SKM-1 treated with dmso at 0.1 percent for 144 hours (cell line): ENCODE measurements around the gene PLEKHG4.

Experiments
- DNase-seq: peaks from one replicate; lab custom pipeline; 2025; ENCODE audit not compliant: unreplicated experiment; lab: John Stamatoyannopoulos, UW

PLEKHG4 gene

GRCh38 chr16:67244387-67245185 is 34.7 kb upstream of the PLEKHG4 start:
- DNase-seq: peak; percentile 92

GRCh38 chr16:67245186-67245585 is 34.1 kb upstream of the PLEKHG4 start:
- no peak for DNase-seq

DNA sequence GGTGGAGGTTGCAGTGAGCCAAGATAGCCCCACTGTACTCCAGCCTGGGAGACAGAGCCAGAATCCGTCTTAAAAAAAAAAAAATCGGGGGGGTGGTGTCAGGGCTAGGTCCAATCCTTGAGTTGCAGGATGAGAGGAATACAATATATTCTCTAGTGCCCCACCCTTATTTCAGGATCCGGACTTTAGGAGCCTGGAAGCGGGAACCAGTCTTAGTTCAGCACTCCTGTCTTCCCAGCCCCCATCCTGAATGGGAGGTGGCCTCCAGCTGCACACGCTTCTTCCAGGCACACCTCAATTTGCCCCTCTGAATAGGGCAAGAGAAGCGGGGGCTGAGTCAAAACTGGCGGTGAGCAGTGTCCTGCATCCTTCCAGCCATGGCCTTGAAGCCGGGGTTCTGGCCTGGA is 33.7 kb upstream of the PLEKHG4 start:
- no peak for DNase-seq

DNA sequence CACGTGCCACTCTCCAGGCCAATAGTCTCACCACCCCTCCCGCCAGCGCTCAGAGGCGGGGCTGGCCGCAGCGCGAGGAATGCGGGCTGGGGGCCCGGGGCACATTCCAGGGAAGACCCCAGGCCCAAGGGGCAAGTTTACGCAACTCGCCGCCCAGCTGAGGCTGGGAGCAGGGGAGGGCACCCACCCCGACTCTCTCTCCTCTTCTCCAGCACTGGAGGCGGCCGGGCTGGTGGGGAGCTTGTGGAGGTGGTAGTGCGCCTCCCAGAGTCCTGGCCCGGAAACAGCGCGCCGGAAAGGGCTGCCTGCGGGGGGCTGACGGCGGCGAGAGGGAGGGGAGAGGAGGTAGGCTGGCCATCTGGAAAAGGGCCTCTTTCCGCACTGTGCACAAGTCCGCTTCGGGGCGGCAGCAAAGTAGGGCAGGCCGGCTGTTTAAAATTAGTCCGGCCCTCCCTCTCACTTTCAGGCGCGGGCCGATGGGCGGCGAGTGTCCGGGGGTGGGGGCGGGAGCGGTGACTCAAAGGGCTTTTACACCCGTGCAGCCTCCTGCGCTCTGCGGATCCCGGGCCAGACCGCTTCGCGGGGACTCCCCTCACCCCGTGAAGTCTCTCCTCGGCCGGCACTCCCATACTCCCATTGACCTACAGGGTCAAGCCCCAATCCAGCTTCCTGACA is 33.1 kb upstream of the PLEKHG4 start:
- DNase-seq: no peak

DNA sequence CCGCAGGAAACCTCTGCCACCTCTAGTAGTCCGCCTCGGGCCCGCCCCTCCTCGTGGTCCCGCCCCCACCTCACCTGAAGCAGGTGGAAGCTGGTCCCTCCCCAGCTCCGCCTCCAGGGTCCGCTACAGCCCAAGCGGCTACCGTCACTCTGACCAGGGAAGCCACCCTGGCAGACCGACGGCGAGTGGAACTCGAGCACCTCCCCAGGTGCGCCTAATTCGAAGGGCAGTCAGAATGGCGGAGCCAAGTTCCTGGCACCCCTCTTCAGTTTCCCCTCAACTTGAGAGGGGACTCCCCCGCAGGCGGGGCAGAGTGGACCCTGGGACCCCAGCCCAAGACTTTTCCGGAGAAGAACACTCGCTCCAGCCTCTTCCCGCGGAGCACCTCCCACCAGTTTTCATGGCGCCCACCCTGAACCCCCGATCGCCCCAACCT is 32.6 kb upstream of the PLEKHG4 start:
- no peak for DNase-seq

DNA sequence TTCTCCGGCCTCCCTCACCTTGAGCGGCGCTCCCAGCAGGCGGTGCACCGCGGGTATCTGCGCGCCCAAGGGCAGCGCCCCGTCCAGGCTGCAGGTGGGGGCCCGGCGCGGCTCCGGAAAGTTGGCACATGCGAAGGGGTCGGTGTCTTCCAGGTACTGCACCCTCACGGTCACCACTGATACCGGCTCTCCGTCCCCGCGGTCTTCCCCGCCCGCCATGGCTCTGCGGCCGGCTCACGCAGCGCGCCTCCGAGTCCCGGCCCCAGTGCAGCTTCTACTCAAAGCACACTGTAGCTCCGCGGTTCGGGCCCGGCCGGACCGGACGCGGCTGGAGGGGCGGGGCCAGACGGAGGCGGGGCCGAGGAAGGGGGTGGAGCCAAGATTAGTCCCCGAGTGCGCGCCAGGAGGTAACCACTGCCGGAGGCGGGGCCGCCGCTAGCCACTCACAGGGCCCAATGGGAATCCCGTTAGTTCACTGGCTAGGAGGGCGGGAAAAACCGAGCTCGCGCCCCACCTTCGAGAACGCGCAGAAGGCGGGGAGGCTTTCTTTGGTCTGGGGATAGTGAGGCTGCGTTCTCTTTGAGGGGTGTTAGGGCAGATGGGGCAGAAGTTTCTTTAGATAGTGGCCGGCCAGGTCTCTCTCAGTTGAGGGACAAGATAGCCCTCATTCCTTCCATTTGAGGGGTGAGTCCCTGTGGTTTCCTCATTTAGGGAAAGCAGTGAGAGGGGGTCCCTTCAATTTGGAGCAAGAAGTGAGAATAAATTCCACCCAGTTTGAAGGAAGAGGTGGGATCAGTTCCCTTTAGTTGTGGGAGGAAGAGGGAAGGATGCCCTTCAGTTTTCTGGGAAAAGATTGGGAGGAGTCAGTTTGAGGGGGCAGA is 31.9 kb upstream of the PLEKHG4 start, which contains the start of gene FHOD1:
Gene FHOD1 (minus strand): TSS at position 290 of the 881 bp plus-strand sequence. CDS start 71 bp downstream, at position 219.
- DNase-seq: peak; percentile 93

GRCh38 chr16:67248073-67248400 is 31.3 kb upstream of the PLEKHG4 start:
- DNase-seq: no peak

GRCh38 chr16:67248401-67249177 is 30.7 kb upstream of the PLEKHG4 start, which contains the start of gene SLC9A5:
TSS of gene SLC9A5 (plus strand) at chr16:67248979. CDS start at chr16:67249015, 36 bp downstream.
- no peak for DNase-seq

DNA sequence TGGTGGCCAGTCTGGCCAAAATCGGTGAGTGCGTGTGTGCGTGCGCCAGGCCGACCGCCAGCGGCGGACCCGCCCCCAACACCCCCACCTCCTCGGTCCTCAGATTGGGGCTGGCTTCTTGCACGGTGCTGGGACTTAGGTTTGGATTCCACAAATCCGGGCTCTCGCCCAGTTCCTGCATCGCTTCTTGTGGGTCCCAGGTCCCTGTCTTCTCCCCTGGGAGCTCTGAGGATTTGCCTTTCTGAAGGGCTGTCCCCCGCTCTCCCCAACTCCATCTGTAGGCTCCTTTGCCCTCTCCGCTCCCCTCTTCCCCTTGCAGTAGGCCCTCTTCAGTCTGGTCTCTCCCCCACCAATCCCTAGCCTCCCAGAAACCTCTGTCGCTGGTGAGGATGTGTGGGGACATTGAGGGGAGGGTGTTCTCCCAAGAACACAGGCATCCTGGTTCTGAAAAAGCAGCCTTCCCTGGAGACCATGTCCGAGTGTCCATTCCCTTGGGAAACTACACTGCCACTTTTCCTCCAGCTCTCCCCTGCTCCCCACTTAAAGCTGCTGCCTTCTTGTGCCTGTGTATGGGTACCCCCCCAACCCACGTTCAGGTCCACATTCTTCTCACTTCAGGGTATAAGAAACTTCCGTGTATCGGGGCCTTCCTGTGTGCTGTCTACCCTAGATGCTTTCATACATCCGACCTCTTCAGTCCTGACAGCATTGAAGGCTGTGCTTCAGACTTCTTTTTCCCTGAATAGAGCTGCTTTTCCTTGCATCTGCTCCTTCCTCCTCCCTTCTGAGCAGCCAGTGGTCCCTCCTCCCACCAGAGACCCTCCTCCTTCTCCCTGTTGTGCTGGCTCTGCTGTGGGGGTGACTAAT is 29.9 kb upstream of the PLEKHG4 start:
- DNase-seq: no peak

- DNase-seq: no peak
Observed at GRCh38 chr16:67250045-67250327, 29.3 kb upstream of the PLEKHG4 start.

- no peak for DNase-seq
Observed at GRCh38 chr16:67252609-67253497, 26.5 kb upstream of the PLEKHG4 start.

GRCh38 chr16:67254801-67255552 is 24.4 kb upstream of the PLEKHG4 start:
- no peak for DNase-seq

DNA sequence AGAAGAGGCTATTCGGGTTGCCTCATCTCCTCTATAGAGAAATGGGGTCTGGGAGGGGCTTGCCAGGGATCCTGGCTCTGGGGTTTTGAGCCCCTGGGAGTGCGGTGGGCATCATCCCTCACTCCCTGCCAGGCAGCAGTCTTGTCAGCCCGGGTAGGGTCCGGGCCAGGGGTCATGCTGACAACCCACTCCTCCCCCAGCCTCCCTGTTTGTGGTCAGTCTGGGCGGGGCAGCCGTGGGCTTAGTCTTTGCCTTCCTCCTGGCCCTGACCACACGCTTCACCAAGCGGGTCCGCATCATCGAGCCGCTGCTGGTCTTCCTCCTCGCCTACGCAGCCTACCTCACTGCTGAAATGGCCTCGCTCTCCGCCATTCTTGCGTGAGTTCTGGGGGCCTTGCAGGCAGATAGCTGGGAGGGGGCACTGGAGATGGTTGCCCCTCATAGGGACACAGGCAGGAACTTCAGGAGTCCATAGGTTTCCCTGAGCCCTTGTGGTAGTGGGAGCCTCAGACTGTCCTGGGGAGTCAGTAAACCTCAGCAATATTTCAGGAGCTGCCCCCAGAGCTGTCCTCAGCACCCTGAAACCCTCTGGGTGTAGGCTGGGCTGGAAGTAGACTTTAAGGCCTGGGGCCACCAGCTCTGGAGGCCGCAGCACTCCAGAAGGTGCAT is 23.6 kb upstream of the PLEKHG4 start:
- DNase-seq: no peak

- no peak for DNase-seq
Observed at GRCh38 chr16:67256701-67257230, 22.6 kb upstream of the PLEKHG4 start.

DNA sequence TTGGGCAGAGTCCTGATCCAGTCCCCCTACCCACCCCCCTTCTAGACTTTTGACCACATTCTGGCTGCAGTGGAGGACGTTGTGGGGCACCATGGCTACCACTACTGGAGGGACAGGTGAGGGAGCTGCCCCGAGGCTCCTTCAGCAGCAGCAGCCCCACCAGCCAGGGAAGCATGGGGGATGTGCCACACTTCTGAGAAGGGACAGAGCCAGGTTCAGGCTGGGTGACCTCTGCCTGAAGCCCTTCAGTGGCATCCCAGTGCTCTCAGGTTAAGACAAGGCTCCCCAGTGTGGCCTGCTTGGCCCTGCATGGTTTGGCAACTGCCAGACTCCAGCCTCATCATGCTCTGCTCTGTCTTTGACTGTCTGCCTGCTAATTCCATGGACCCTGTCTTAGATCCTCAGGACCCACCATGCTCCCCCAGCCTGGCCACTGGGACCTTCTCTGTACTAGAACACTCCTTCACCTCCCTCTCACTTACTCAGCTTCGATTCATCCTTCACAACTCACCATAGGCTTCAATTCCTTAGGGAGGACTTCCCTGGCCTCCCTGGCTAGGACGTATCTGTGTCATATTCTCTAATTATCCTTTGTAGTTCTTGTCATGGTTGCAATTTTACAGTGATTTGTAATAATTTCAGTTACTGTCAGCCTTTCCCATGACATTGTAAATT is 21.7 kb upstream of the PLEKHG4 start:
- no peak for DNase-seq

DNA sequence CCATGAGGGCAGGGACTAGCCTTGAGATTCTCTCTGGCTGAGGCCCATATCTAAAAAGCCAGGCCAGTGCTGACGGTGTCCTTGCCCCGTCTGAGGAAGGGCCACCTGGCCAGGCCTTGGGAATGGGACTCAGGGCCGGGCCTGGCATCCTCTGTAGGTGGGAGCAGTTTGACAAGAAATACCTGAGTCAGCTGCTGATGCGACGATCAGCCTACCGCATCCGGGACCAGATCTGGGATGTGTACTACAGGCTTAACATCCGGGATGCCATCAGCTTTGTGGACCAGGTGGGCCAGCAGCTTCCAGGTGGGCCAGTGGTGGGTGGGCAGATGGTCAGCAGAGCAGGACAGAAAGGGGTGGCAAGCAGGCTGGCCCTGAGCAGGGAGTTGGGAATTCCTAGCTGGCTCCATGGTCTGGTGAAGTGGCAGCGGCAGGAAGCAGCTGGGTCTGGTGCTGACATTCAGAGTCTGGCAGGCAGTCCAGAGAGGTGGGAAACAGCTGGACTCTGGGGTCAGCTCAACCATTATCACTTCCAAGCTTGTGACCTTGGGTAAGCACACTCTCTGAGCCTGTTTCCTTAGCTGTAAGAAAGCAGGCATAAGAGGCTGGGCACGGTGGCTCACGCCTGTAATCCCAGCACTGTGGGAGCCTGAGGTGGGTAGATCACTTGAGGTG is 21.0 kb upstream of the PLEKHG4 start:
- DNase-seq: no peak
